ENCODE data around the gene RENBP.

RENBP gene

DNA sequence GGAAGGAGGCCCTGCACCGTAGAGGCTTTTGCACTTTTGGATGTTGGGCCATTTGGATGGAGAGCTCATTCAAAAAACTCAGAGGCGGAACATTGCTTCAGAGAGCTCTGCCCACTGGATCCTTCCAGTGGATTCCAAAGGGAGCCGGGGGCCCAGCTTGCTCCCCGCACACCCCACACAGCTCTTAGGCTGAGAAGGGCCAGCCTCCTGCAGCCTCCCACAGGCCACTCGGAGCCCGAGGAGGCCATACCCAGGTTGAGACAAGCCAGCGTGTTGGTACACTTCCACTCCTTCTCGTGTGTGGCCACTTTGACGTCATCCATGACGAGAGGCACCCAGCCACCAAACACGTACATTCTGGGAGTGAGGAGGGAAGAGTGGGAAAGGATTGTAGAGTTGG lies 16.8 kb upstream of the RENBP start:
- Histone ChIP-seq H3K4me1 (ENCODE audit: control insufficient read depth, insufficient read depth, low read length) (peaks cover 3% of the 10 kb centered on the region; the same call in 1 of the 2 replicates), H3K9me3 (ENCODE audit: control insufficient read depth, insufficient read depth, low read depth, low read length) (no peaks in the 10 kb centered on the region; the same call in 1 of the 2 replicates), H3K27ac (ENCODE audit: low read depth, low read length) (no peak overlapping the region), H3K4me3 (ENCODE audit: low read depth, low read length) (no peak overlapping the region), H3K36me3 (ENCODE audit: control insufficient read depth, insufficient read depth, low read length) (peaks cover 83% of the 10 kb centered on the region), H3K27me3 (ENCODE audit: control insufficient read depth, insufficient read depth, low read length) (no peaks in the 10 kb centered on the region), H3K9ac (ENCODE audit: low read length) (no peak overlapping the region)

DNA sequence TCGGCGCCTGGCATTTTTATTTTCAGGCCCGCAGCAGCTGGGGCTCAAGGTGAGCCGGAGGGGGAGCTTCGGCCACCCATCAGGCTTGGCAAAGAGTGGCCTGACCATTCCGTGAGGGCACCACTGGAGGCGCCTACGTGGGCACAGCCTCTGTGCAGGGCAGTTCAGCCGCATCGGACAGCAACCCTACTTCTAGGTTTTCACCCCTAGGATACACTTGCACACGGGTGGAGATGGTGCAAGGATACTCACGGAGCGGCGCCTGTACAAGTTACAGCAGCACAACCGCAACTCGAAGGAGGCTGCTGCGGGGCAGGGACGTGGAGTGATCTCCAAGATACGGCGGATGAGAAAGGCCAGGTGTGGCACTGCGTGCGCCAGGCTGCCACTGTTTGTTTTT lies 16.3 kb upstream of the RENBP start:
- no peaks in the 10 kb centered on the region for H3K4me1 ChIP-seq (ENCODE audit: control insufficient read depth, insufficient read depth, low read length)
- peaks cover 88% of the 10 kb centered on the region for H3K36me3 ChIP-seq (ENCODE audit: control insufficient read depth, insufficient read depth, low read length)
- H3K27ac ChIP-seq (ENCODE audit: low read depth, low read length), result no peak overlapping the region
- no peak overlapping the region for H3K9ac ChIP-seq (ENCODE audit: low read length)
- no peaks in the 10 kb centered on the region for H3K27me3 ChIP-seq (ENCODE audit: control insufficient read depth, insufficient read depth, low read length)
- H3K9me3 ChIP-seq (ENCODE audit: control insufficient read depth, insufficient read depth, low read depth, low read length), result no peaks in the 10 kb centered on the region; the same call in 1 of the 2 replicates
- H3K4me3 ChIP-seq (ENCODE audit: low read depth, low read length), result no peak overlapping the region

DNA sequence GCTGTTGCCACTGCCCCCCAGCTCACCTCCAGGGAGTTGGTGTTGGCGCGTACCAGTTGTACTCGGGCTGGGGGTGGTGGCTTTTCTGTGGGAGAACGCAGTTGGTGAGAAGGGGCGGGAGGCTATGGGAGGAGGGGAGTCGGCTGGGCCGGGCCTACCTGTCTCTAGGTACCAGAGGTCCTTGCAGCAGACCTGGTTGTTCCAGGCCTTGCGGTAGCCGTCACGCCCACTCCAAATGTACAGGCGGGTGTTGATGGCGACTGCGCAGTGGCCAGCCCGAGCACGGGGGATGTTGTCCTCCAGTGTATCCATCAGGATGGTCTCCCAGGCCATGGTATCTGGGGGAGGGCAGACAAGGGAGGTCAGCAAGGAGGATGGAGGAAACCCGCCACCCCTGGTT lies 15.6 kb upstream of the RENBP start:
- Histone ChIP-seq H3K9ac (ENCODE audit: low read length) (no peak overlapping the region), H3K9me3 (ENCODE audit: control insufficient read depth, insufficient read depth, low read depth, low read length) (no peaks in the 10 kb centered on the region; the same call in 1 of the 2 replicates), H3K27ac (ENCODE audit: low read depth, low read length) (no peak overlapping the region), H3K27me3 (ENCODE audit: control insufficient read depth, insufficient read depth, low read length) (no peaks in the 10 kb centered on the region), H3K36me3 (ENCODE audit: control insufficient read depth, insufficient read depth, low read length) (peaks cover 95% of the 10 kb centered on the region), H3K4me3 (ENCODE audit: low read depth, low read length) (no peak overlapping the region), H3K4me1 (ENCODE audit: control insufficient read depth, insufficient read depth, low read length) (no peaks in the 10 kb centered on the region)

DNA sequence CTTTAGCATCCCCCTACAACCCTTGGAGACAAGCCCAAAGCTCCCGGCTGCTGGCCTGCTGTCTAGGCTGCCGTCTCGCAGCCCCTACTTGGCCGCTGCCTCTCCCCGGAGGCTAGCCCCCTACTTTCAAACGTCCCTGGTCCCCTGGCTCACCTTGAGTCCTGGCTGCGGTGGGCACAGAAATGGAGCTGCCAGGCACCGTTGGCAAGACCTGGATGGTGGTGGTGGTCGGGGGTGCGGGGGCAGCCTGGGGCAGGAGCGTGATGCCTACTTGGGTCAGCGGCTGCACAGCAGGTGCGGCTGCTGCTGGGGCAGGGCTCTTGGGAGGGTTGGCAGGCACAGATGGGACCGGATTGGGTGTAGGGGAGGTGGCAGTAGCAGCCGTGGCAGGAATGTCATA lies 15.2 kb upstream of the RENBP start:
- Histone ChIP-seq H3K4me3 (ENCODE audit: low read depth, low read length) (no peak overlapping the region), H3K36me3 (ENCODE audit: control insufficient read depth, insufficient read depth, low read length) (peaks cover 99% of the 10 kb centered on the region), H3K9me3 (ENCODE audit: control insufficient read depth, insufficient read depth, low read depth, low read length) (no peaks in the 10 kb centered on the region; the same call in 1 of the 2 replicates), H3K27me3 (ENCODE audit: control insufficient read depth, insufficient read depth, low read length) (no peaks in the 10 kb centered on the region), H3K9ac (ENCODE audit: low read length) (no peak overlapping the region), H3K4me1 (ENCODE audit: control insufficient read depth, insufficient read depth, low read length) (no peaks in the 10 kb centered on the region), H3K27ac (ENCODE audit: low read depth, low read length) (no peak overlapping the region)

- no peaks in the 10 kb centered on the region for H3K27me3 ChIP-seq (ENCODE audit: control insufficient read depth, insufficient read depth, low read length)
- no peak overlapping the region for H3K4me3 ChIP-seq (ENCODE audit: low read depth, low read length)
- H3K9ac ChIP-seq (ENCODE audit: low read length), result no peak overlapping the region
- peaks cover 100% of the 10 kb centered on the region for H3K36me3 ChIP-seq (ENCODE audit: control insufficient read depth, insufficient read depth, low read length)
- H3K9me3 ChIP-seq (ENCODE audit: control insufficient read depth, insufficient read depth, low read depth, low read length), result no peaks in the 10 kb centered on the region; the same call in 1 of the 2 replicates
- peaks cover under 1% of the 10 kb centered on the region; the same call in 1 of the 2 replicates for H3K4me1 ChIP-seq (ENCODE audit: control insufficient read depth, insufficient read depth, low read length)
- no peak overlapping the region for H3K27ac ChIP-seq (ENCODE audit: low read depth, low read length)
These were observed 14.2 kb upstream of the RENBP start for GRCh38 chrX:153958605-153959004.

DNA sequence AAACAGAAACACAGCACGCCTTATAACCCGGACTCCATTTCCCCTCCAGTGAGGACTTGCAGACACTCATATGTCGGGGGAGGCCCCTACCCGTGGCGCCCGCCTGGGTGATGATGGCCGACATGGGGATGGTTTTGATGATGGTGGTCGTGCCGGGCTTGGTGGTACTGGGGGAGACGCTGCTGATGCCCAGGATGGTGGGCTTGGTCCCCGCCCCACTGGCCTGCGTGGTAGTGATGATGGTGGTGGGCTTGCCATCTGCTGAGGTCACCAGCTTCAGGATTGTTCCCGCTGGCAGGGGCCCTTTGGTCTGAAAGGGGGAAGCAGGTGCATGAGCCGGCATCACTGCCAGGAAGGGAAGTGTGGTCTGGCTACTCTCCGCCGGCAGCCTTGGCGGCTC lies 12.8 kb upstream of the RENBP start:
- Histone ChIP-seq H3K4me1 (ENCODE audit: control insufficient read depth, insufficient read depth, low read length) (peaks cover 7% of the 10 kb centered on the region; the same call in 1 of the 2 replicates), H3K27me3 (ENCODE audit: control insufficient read depth, insufficient read depth, low read length) (no peaks in the 10 kb centered on the region)

DNA sequence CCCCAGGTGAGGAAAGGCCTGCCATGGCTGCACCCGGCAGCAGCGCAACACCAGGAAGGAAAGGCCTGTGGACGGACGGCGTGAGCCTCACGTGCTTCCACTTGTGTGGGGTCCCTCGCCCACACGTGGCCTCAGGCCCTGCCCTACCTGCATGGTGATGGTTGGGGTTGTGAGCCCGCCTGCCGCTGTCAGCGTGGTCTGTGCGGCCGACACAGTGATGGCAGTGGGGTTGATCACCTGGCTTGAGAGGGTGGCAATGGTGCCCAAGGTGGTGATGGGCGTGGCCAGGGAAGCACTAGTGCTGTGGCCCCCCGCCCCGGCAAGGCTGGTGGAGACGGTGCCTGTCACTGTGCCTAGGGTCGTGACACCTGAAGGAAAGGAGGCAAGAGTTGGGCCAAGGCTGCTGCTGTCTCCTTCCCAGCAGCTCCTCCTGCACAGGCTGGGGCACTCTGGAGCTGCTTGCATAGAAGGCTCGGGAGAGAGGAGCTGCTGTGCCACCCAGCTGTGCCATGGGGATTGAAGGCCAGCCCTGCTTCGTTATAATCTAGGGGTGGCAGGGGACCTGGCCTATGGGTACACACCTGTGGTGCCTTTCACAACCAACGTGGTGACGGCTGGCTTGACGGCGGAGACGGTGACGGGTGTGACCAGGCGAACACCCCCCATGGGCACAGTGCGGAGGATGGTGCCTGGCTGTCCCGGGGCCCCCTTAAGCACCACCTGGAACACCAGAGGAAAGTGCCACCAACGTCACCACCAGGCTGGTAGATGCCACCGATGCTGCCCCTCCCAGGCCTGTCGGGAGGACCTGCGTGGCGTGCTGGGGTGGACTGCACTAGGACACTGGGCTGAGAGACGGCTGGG lies 11.8 kb upstream of the RENBP start:
- no peaks in the 10 kb centered on the region for H3K27me3 ChIP-seq (ENCODE audit: control insufficient read depth, insufficient read depth, low read length)
- peaks cover 99% of the 10 kb centered on the region for H3K36me3 ChIP-seq (ENCODE audit: control insufficient read depth, insufficient read depth, low read length)
- peaks cover 7% of the 10 kb centered on the region; the same call in 1 of the 2 replicates for H3K4me1 ChIP-seq (ENCODE audit: control insufficient read depth, insufficient read depth, low read length)
- H3K27ac ChIP-seq (ENCODE audit: low read depth, low read length), result no peak overlapping the region
- H3K4me3 ChIP-seq (ENCODE audit: low read depth, low read length), result no peak overlapping the region
- no peak overlapping the region for H3K9ac ChIP-seq (ENCODE audit: low read length)
- no peaks in the 10 kb centered on the region; the same call in 1 of the 2 replicates for H3K9me3 ChIP-seq (ENCODE audit: control insufficient read depth, insufficient read depth, low read depth, low read length)

More for the DNA sequence above, 12.8 kb upstream of the RENBP start:
- Histone ChIP-seq H3K9me3 (ENCODE audit: control insufficient read depth, insufficient read depth, low read depth, low read length) (no peaks in the 10 kb centered on the region; the same call in 1 of the 2 replicates), H3K36me3 (ENCODE audit: control insufficient read depth, insufficient read depth, low read length) (peaks cover 99% of the 10 kb centered on the region), H3K4me3 (ENCODE audit: low read depth, low read length) (no peak overlapping the region), H3K9ac (ENCODE audit: low read length) (no peak overlapping the region), H3K27ac (ENCODE audit: low read depth, low read length) (no peak overlapping the region)

DNA sequence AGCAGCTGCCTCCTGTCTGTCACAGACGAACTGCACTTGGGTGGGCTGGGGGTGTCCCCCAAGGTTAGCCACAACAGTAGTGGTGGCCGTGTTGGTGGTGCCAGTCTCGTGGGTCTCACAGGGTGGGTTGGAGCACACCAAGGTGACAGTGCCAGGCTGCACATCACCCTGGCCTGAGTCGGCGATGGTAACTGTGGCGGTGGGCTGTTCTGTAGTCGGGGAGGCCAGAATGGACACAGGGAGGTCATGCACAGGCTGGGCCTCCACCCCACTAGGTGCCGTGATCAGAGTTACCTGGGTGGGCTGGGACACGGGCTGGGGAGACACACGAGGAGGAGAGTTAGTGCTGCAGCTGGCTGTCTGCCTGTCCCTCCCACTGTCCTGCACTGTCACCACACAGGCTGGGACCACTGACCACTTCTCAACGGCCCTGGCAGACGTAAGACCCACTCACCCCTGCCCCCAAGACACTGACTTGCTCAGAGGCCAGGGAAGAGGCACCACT lies 10.8 kb upstream of the RENBP start:
- Histone ChIP-seq H3K9ac (ENCODE audit: low read length) (no peak overlapping the region), H3K27me3 (ENCODE audit: control insufficient read depth, insufficient read depth, low read length) (no peaks in the 10 kb centered on the region)

DNA sequence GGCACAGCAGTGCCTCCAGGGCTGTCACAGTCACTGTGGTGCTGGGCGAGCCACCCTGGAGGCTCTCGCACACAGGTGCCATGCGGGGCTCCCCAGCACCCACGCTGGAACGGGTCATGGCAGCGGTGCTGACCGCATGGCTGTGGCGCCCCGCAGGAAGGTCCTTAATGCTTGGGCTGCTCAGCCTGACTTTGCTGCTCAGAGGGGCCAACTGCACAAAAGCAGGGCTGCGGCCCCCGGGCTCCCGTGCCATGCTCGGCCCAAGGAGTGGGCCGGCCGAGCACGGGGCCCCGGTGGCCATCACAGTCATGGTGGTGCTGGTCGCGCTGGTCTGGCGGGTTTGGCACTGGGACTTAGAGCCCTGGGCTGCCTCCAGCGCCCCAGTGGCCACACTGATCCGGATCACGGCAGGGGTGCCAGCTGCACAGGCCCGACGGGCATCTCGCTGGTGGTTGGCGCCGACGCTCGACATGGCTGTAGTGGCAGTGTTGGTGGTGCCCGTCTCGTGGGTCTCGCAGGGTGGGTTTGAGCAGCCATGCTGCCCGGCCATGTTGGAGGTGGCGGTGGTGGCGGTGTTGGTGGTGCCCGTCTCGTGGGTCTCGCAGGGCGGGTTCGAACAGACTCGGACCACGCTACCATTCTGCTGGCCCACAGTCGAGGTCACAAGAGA lies 10.2 kb upstream of the RENBP start:
- Histone ChIP-seq H3K4me3 (ENCODE audit: low read depth, low read length) (no peak overlapping the region), H3K9ac (ENCODE audit: low read length) (no peak overlapping the region), H3K27ac (ENCODE audit: low read depth, low read length) (no peak overlapping the region), H3K9me3 (ENCODE audit: control insufficient read depth, insufficient read depth, low read depth, low read length) (no peaks in the 10 kb centered on the region; the same call in 1 of the 2 replicates), H3K27me3 (ENCODE audit: control insufficient read depth, insufficient read depth, low read length) (no peaks in the 10 kb centered on the region), H3K36me3 (ENCODE audit: control insufficient read depth, insufficient read depth, low read length) (peaks cover 99% of the 10 kb centered on the region), H3K4me1 (ENCODE audit: control insufficient read depth, insufficient read depth, low read length) (peaks cover 9% of the 10 kb centered on the region; the same call in 1 of the 2 replicates)

More for the DNA sequence above, 10.8 kb upstream of the RENBP start:
- Histone ChIP-seq H3K36me3 (ENCODE audit: control insufficient read depth, insufficient read depth, low read length) (peaks cover 99% of the 10 kb centered on the region), H3K4me3 (ENCODE audit: low read depth, low read length) (no peak overlapping the region), H3K9me3 (ENCODE audit: control insufficient read depth, insufficient read depth, low read depth, low read length) (no peaks in the 10 kb centered on the region; the same call in 1 of the 2 replicates), H3K4me1 (ENCODE audit: control insufficient read depth, insufficient read depth, low read length) (peaks cover 7% of the 10 kb centered on the region; the same call in 1 of the 2 replicates), H3K27ac (ENCODE audit: low read depth, low read length) (no peak overlapping the region)

DNA sequence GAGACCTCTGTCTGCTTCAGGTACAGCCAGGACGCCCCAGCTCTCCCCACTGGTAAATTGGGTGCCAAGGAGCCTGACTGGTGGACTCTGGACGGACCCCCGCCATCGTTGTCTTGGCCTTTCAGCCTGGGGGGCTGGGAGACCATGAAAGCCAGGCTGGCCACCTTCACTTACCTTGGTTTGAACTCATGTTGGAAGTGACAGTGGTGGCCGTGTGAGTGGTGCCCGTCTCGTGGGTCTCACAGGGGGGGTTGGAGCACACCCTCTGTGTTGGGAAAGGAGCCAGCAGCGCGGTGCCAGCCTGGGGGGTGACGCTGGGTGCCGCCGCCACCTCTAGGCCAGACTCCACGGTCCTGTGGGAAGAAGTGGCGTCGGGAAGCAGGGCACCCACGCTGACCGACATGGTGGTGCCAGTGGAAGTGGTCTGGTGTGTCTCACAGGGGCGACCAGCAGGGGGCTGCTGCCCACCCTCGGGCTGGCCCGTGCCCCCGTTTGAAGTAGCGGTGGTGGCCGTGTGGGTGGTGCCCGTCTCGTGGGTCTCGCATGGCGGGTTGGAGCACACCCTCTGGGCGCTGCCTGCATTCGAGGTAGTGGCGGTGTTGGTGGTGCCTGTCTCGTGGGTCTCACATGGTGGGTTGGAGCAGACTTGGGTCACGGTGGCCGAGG lies 9.6 kb upstream of the RENBP start:
- peaks cover 99% of the 10 kb centered on the region for H3K36me3 ChIP-seq (ENCODE audit: control insufficient read depth, insufficient read depth, low read length)
- no peaks in the 10 kb centered on the region for H3K27me3 ChIP-seq (ENCODE audit: control insufficient read depth, insufficient read depth, low read length)
- no peak overlapping the region for H3K4me3 ChIP-seq (ENCODE audit: low read depth, low read length)
- no peaks in the 10 kb centered on the region; the same call in 1 of the 2 replicates for H3K9me3 ChIP-seq (ENCODE audit: control insufficient read depth, insufficient read depth, low read depth, low read length)
- peaks cover 14% of the 10 kb centered on the region; the same call in 1 of the 2 replicates for H3K4me1 ChIP-seq (ENCODE audit: control insufficient read depth, insufficient read depth, low read length)
- peak overlapping the region; percentile 35; the same call in 1 of the 2 replicates for H3K27ac ChIP-seq (ENCODE audit: low read depth, low read length)
- no peak overlapping the region for H3K9ac ChIP-seq (ENCODE audit: low read length)
